SK-N-MC (cell line): ENCODE results near the gene EFR3B.

Source experiments
- EZH2 ChIP-seq: fragments of 200-600 bp; sonication (generic); IDR thresholded peaks from one replicate; pipeline ENCODE4 v1.6.1; 2017; ENCODE audit warnings: antibody characterized with exemption
- FOXP2 ChIP-seq: optimal IDR thresholded peaks from 2 replicates; pipeline ENCODE3; 2011; ENCODE audit warnings: mild to moderate bottlenecking, moderate library complexity; ENCODE audit not compliant: insufficient read depth; ENCODE audit errors: extremely low read length, control extremely low read depth
- POLR2AphosphoS5 ChIP-seq: IDR thresholded peaks from 2 replicates; pipeline ENCODE4 v1.6.1; 2012; ENCODE audit warnings: mild to moderate bottlenecking, low read depth, low read length, borderline replicate concordance

- TF ChIP-seq EZH2 (no peak), POLR2AphosphoS5 (no peak), FOXP2 (no peak)
These were observed 14.4 kb downstream of the EFR3B start for GRCh38 chr2:25056098-25056821.
